ENCODE results near the gene INSYN1. TPM values are rescaled to one million over a fixed set of nuclear protein-coding genes. Genes with fewer than 3 reads are reported as not detected.

INSYN1 gene
- total and polyA plus RNA-seq, 8 donors, result 0.14 to 39.7 (median 7.5) TPM

- TF ChIP-seq EP300 (IDR thresholded peaks at IDR 0.05), result no peak
- TF ChIP-seq POLR2AphosphoS5 (IDR thresholded peaks at IDR 0.05), result no peak
- TF ChIP-seq CTCF (IDR thresholded peaks at IDR 0.05), result no peak
- no peak for TF ChIP-seq POLR2A (IDR thresholded peaks at IDR 0.05)
- intact Hi-C loops (cut with DNase I; ENCODE audit: low total_unique reads), result no loop called here
- Histone ChIP-seq H3K4me1 (peaks cover 0 to 12% (median 0%) of the 10 kb centered on the region in 4 donors), H3K4me3 (no peak overlapping the region), H3K36me3 (peaks cover 12 to 26% (median 24%) of the 10 kb centered on the region in 4 donors), H3K27me3 (no peaks in the 10 kb centered on the region), H3K9me3 (no peaks in the 10 kb centered on the region), H3K27ac (no peak overlapping the region)
- no peak for DNase-seq
- WGBS, 5 donors, result 73 to 82% (median 78%) methylated on average over 3 of the region's 3 CpGs
Observed at GRCh38 chr15:73717206-73717605, 35.9 kb downstream of the INSYN1 start.

GRCh38 chr15:73716417-73716816, 36.7 kb downstream of the INSYN1 start:
- intact Hi-C loops (cut with DNase I; ENCODE audit: low total_unique reads), result no loop called here
- 59 to 70% (median 65%) methylated on average over 6 of the region's 6 CpGs for whole genome bisulfite sequencing, 5 donors
- no peak for TF ChIP-seq CTCF (IDR thresholded peaks at IDR 0.05)
- TF ChIP-seq POLR2AphosphoS5 (IDR thresholded peaks at IDR 0.05), result no peak
- no peak for TF ChIP-seq POLR2A (IDR thresholded peaks at IDR 0.05)
- no peak for TF ChIP-seq EP300 (IDR thresholded peaks at IDR 0.05)
- Histone ChIP-seq H3K4me1 (peaks cover 0 to 12% (median 0%) of the 10 kb centered on the region in 4 donors), H3K27ac (no peak overlapping the region), H3K9me3 (no peaks in the 10 kb centered on the region), H3K36me3 (peaks cover 12 to 34% (median 29%) of the 10 kb centered on the region in 4 donors), H3K27me3 (no peaks in the 10 kb centered on the region), H3K4me3 (no peak overlapping the region)
- DNase-seq, result peak in 1 of 2 donors; percentile 51

GRCh38 chr15:73715417-73715816, 37.7 kb downstream of the INSYN1 start:
- no peak for DNase-seq
- intact Hi-C loops (cut with DNase I; ENCODE audit: low total_unique reads), result no loop called here
- H3K27ac ChIP-seq, result no peak overlapping the region
- H3K9me3 ChIP-seq, result no peaks in the 10 kb centered on the region
- H3K27me3 ChIP-seq, result no peaks in the 10 kb centered on the region
- TF ChIP-seq EP300 (IDR thresholded peaks at IDR 0.05) (no peak), CTCF (IDR thresholded peaks at IDR 0.05) (no peak), POLR2AphosphoS5 (IDR thresholded peaks at IDR 0.05) (no peak), POLR2A (IDR thresholded peaks at IDR 0.05) (no peak)
- peaks cover 0 to 12% (median 0%) of the 10 kb centered on the region in 4 donors for H3K4me1 ChIP-seq
- WGBS, 5 donors, result 85 to 90% (median 88%) methylated on average over 3 of the region's 3 CpGs
- no peak overlapping the region for H3K4me3 ChIP-seq
- H3K36me3 ChIP-seq, result peaks cover 12 to 44% (median 39%) of the 10 kb centered on the region in 4 donors

GRCh38 chr15:73714695-73715301, 38.4 kb downstream of the INSYN1 start:
- Histone ChIP-seq H3K9me3 (no peaks in the 10 kb centered on the region), H3K36me3 (peaks cover 13 to 50% (median 45%) of the 10 kb centered on the region in 4 donors), H3K4me1 (peaks cover 0 to 12% (median 0%) of the 10 kb centered on the region in 4 donors), H3K27ac (no peak overlapping the region), H3K27me3 (no peaks in the 10 kb centered on the region), H3K4me3 (no peak overlapping the region)
- intact Hi-C loops (cut with DNase I; ENCODE audit: low total_unique reads), result no loop called here
- DNase-seq, result no peak
- TF ChIP-seq POLR2AphosphoS5 (IDR thresholded peaks at IDR 0.05), result no peak
- TF ChIP-seq POLR2A (IDR thresholded peaks at IDR 0.05), result no peak
- TF ChIP-seq CTCF (IDR thresholded peaks at IDR 0.05), result no peak
- TF ChIP-seq EP300 (IDR thresholded peaks at IDR 0.05), result no peak
- 84 to 100% (median 98%) methylated on average over 5 of the region's 5 CpGs for WGBS, 5 donors

All from stomach (tissue), 9 donors.